Esophagus (tissue), 2 donors: ENCODE results near the gene LHCGR. TPM values are rescaled to one million over a fixed set of nuclear protein-coding genes. Genes with fewer than 3 reads are reported as not detected.
A peak's percentile ranks its signal among the peaks of the same experiment; 100 is the strongest.
"Not testable (repeated sequence)": the region's sequence is repeated elsewhere in the genome, so short reads cannot be mapped to it uniquely, and the experiment has no call there.

Experiments used
- H3K27ac ChIP-seq, 2 donors: one replicate each; pipeline ENCODE4 v1.5.1; 2013; ENCODE audit warnings: low read depth in 2 of 2, mild to moderate bottlenecking in 2 of 2, inconsistent platforms in 1 of 2, low read length in 1 of 2, moderate library complexity in 1 of 2
- H3K27me3 ChIP-seq, 2 donors: one replicate each; pipeline ENCODE4 v1.6.1; 2013; ENCODE audit warnings: low read length in 2 of 2, control low read depth in 1 of 2, mild to moderate bottlenecking in 1 of 2; ENCODE audit not compliant: insufficient read depth in 2 of 2, control insufficient read depth in 1 of 2
- H3K36me3 ChIP-seq, 2 donors: one replicate each; pipeline ENCODE4 v1.6.1; 2013; ENCODE audit warnings: low read length in 1 of 2; ENCODE audit not compliant: control insufficient read depth in 2 of 2, insufficient read depth in 2 of 2
- H3K4me1 ChIP-seq, 2 donors: one replicate each; pipeline ENCODE4 v1.6.1; 2013; ENCODE audit warnings: low read length in 1 of 2; ENCODE audit not compliant: control insufficient read depth in 2 of 2, insufficient read depth in 2 of 2
- H3K4me3 ChIP-seq, 2 donors: one replicate each; pipeline ENCODE4 v1.5.1; 2013; ENCODE audit warnings: low read length in 2 of 2, mild to moderate bottlenecking in 2 of 2, low read depth in 1 of 2, moderate library complexity in 1 of 2
- H3K9me3 ChIP-seq, 2 donors: one replicate each; pipeline ENCODE4 v1.6.1; 2013; ENCODE audit warnings: mild to moderate bottlenecking in 2 of 2, low read depth in 1 of 2, low read length in 1 of 2, moderate library complexity in 1 of 2; ENCODE audit not compliant: control insufficient read depth in 2 of 2, insufficient read depth in 1 of 2
- WGBS, 2 donors: extraction: QIAGEN DNeasy Blood & Tissue Kit; methylation state at CpG; one replicate each; pipeline ENCODE4 v1.1.7; 2013; 5-methylcytosine and 5-hydroxymethylcytosine counted together
- polyA plus RNA-seq, 2 donors: library from polyadenylated mRNA; stranded (reverse); fragments of 200-250 nt; gene quantifications; one replicate each; pipeline ENCODE4 v1.2.3, GENCODE V29; 2013
- donor health status: healthy with polysubstance abuse.
- donor health status: Bipolar disorder and iron deficiency.

The LHCGR gene
- polyA plus RNA-seq, 2 donors, result 0.59 to 1.1 TPM

GRCh38 chr2:48715042-48715899 is 40.3 kb downstream of the LHCGR start:
- WGBS, 2 donors, result 48 to 54% methylated on average over 7 of the region's 7 CpGs
- no peaks in the 10 kb centered on the region for H3K27me3 ChIP-seq
- H3K4me1 ChIP-seq, result no peaks in the 10 kb centered on the region
- H3K9me3 ChIP-seq, result no peaks in the 10 kb centered on the region
- peak overlapping the region in 1 of 2 donors; percentile 70 for H3K27ac ChIP-seq
- no peak overlapping the region for H3K4me3 ChIP-seq
- H3K36me3 ChIP-seq, result no peaks in the 10 kb centered on the region

- Histone ChIP-seq H3K9me3 (no peaks in the 10 kb centered on the region), H3K27ac (no peak overlapping the region), H3K4me1 (no peaks in the 10 kb centered on the region), H3K27me3 (no peaks in the 10 kb centered on the region), H3K36me3 (no peaks in the 10 kb centered on the region), H3K4me3 (no peak overlapping the region)
- WGBS, 2 donors, result 42 to 48% methylated on average over 2 of the region's 2 CpGs
Observed at GRCh38 chr2:48714245-48714644, 41.3 kb downstream of the LHCGR start.

- H3K4me1 ChIP-seq, result no peaks in the 10 kb centered on the region
- peak overlapping the region in 1 of 2 donors; percentile 46 for H3K27ac ChIP-seq
- WGBS, 2 donors, result 50 to 67% methylated on average over 1 of the region's 1 CpG
- H3K9me3 ChIP-seq, result no peaks in the 10 kb centered on the region
- H3K27me3 ChIP-seq, result no peaks in the 10 kb centered on the region
- H3K4me3 ChIP-seq, result no peak overlapping the region
- H3K36me3 ChIP-seq, result no peaks in the 10 kb centered on the region
Observed at GRCh38 chr2:48713647-48714046, 41.9 kb downstream of the LHCGR start.

- 37 to 45% methylated on average over 2 of the region's 2 CpGs for WGBS, 2 donors
- H3K27me3 ChIP-seq, result no peaks in the 10 kb centered on the region
- no peak overlapping the region for H3K4me3 ChIP-seq
- no peak overlapping the region for H3K27ac ChIP-seq
- no peaks in the 10 kb centered on the region for H3K4me1 ChIP-seq
- H3K36me3 ChIP-seq, result no peaks in the 10 kb centered on the region
- H3K9me3 ChIP-seq, result peaks cover 0 to 2% of the 10 kb centered on the region in 2 donors
Observed at GRCh38 chr2:48712151-48712550, 43.4 kb downstream of the LHCGR start.

GRCh38 chr2:48711343-48711742 is 44.2 kb downstream of the LHCGR start:
- peaks cover 0 to 2% of the 10 kb centered on the region in 2 donors for H3K9me3 ChIP-seq
- H3K4me3 ChIP-seq, result no peak overlapping the region
- H3K36me3 ChIP-seq, result no peaks in the 10 kb centered on the region
- no peaks in the 10 kb centered on the region for H3K4me1 ChIP-seq
- 51 to 55% methylated on average over 4 of the region's 4 CpGs for WGBS, 2 donors
- no peak overlapping the region for H3K27ac ChIP-seq
- H3K27me3 ChIP-seq, result no peaks in the 10 kb centered on the region

- WGBS, 2 donors, result 73 to 74% methylated on average over 7 of the region's 7 CpGs
- Histone ChIP-seq H3K4me3 (no peak overlapping the region), H3K4me1 (no peaks in the 10 kb centered on the region), H3K36me3 (no peaks in the 10 kb centered on the region), H3K27ac (no peak overlapping the region), H3K27me3 (no peaks in the 10 kb centered on the region), H3K9me3 (peaks cover 0 to 2% of the 10 kb centered on the region in 2 donors)
Observed at GRCh38 chr2:48709096-48710034, 46.2 kb downstream of the LHCGR start.

- Histone ChIP-seq H3K4me1 (no peaks in the 10 kb centered on the region), H3K4me3 (no peak overlapping the region), H3K36me3 (no peaks in the 10 kb centered on the region), H3K27ac (no peak overlapping the region), H3K27me3 (no peaks in the 10 kb centered on the region), H3K9me3 (peaks cover 0 to 2% of the 10 kb centered on the region in 2 donors)
- 69 to 74% methylated on average over 6 of the region's 6 CpGs for WGBS, 2 donors
Observed at GRCh38 chr2:48707466-48707865, 48.1 kb downstream of the LHCGR start.

GRCh38 chr2:48703621-48704020 is 51.9 kb downstream of the LHCGR start:
- not testable (repeated sequence) for H3K4me1 ChIP-seq, H3K36me3 ChIP-seq

GRCh38 chr2:48699348-48699930 is 56.1 kb downstream of the LHCGR start:
- H3K9me3 ChIP-seq, result no peaks in the 10 kb centered on the region
- no peaks in the 10 kb centered on the region for H3K36me3 ChIP-seq
- H3K27me3 ChIP-seq, result no peaks in the 10 kb centered on the region
- 44 to 52% methylated on average over 2 of the region's 2 CpGs for WGBS, 2 donors
- H3K4me3 ChIP-seq, result no peak overlapping the region
- no peaks in the 10 kb centered on the region for H3K4me1 ChIP-seq
- H3K27ac ChIP-seq, result no peak overlapping the region

More at GRCh38 chr2:48703621-48704020, 51.9 kb downstream of the LHCGR start:
- not testable (repeated sequence) for H3K27ac ChIP-seq, H3K4me3 ChIP-seq, H3K9me3 ChIP-seq, H3K27me3 ChIP-seq
- 91 to 94% methylated on average over 6 of the region's 6 CpGs for WGBS, 2 donors
